ENCODE data around the gene SAP30L. TPM values are rescaled to one million over a fixed set of nuclear protein-coding genes. Genes with fewer than 3 reads are reported as not detected.

SAP30L gene
- total RNA-seq, 1 experiment from 2014 or later = 54.6 TPM

- ChIA-PET CTCF (no interaction called here), POLR2A (no interaction called here)
- DNase-seq (ENCODE audit: low read depth, low spot score) (no peak), ATAC-seq (no peak)
- in situ Hi-C loops (cut with HindIII; ENCODE audit: low pct_unique_long_range_greater_than_20kb, low sequenced_read_pairs) = no loop called here
- Histone ChIP-seq H3K27me3 (ENCODE audit: control insufficient read depth, insufficient read depth, low read length) (peaks cover 3% of the 10 kb centered on the region; the same call in 1 of the 2 replicates), H3K4me1 (ENCODE audit: control insufficient read depth, insufficient read depth, low read length) (no peaks in the 10 kb centered on the region), H3K4me3 (ENCODE audit: low read depth in 2 of 2, low read length in 2 of 2) (no peak overlapping the region), H3K9me3 (ENCODE audit: control insufficient read depth, insufficient read depth, low read depth, low read length) (no peaks in the 10 kb centered on the region), H3K36me3 (ENCODE audit: control insufficient read depth, insufficient read depth, low read length) (no peaks in the 10 kb centered on the region), H3K27ac (ENCODE audit: low read length) (no peak overlapping the region)
- intact Hi-C loops (cut with micrococcal nuclease; ENCODE audit: unreplicated experiment) = no loop called here
- no TSS peak for BruUV-seq (replicated peaks)
- no peak for TF ChIP-seq SIN3A (IDR thresholded peaks at IDR 0.05; ENCODE audit: borderline replicate concordance, insufficient read depth, low read depth, low read length)
- TF ChIP-seq TCF7L2 (IDR thresholded peaks at IDR 0.05; ENCODE audit: low read depth, low read length) = no peak
- no peak for TF ChIP-seq CTCF (IDR thresholded peaks at IDR 0.05)
- no peak for TF ChIP-seq REST (IDR thresholded peaks at IDR 0.05; ENCODE audit: insufficient read depth in 1 of 2, low read depth in 2 of 2, low read length in 1 of 2)
- TF ChIP-seq POLR2AphosphoS5 (IDR thresholded peaks at IDR 0.05; ENCODE audit: low read depth, low read length) = no peak
Measured at GRCh38 chr5:154501566-154501965, 55.8 kb downstream of the SAP30L start.

GRCh38 chr5:154502180-154502579 lies 56.4 kb downstream of the SAP30L start:
- ChIA-PET CTCF (no interaction called here), POLR2A (no interaction called here)
- no peaks in the 10 kb centered on the region for H3K27me3 ChIP-seq (ENCODE audit: control insufficient read depth, insufficient read depth, low read length)

More at GRCh38 chr5:154502180-154502579, 56.4 kb downstream of the SAP30L start:
- ATAC-seq (no peak), DNase-seq (ENCODE audit: low read depth, low spot score) (no peak)
- Histone ChIP-seq H3K4me3 (ENCODE audit: low read depth in 2 of 2, low read length in 2 of 2) (no peak overlapping the region), H3K9me3 (ENCODE audit: control insufficient read depth, insufficient read depth, low read depth, low read length) (no peaks in the 10 kb centered on the region), H3K4me1 (ENCODE audit: control insufficient read depth, insufficient read depth, low read length) (no peaks in the 10 kb centered on the region), H3K36me3 (ENCODE audit: control insufficient read depth, insufficient read depth, low read length) (no peaks in the 10 kb centered on the region), H3K27ac (ENCODE audit: low read length) (no peak overlapping the region)
- in situ Hi-C loops (cut with HindIII; ENCODE audit: low pct_unique_long_range_greater_than_20kb, low sequenced_read_pairs) (no loop called here), intact Hi-C loops (cut with micrococcal nuclease; ENCODE audit: unreplicated experiment) (no loop called here)
- no peak for TF ChIP-seq TCF7L2 (IDR thresholded peaks at IDR 0.05; ENCODE audit: low read depth, low read length)
- TF ChIP-seq CTCF (IDR thresholded peaks at IDR 0.05) = no peak
- no peak for TF ChIP-seq POLR2AphosphoS5 (IDR thresholded peaks at IDR 0.05; ENCODE audit: low read depth, low read length)
- no peak for TF ChIP-seq REST (IDR thresholded peaks at IDR 0.05; ENCODE audit: insufficient read depth in 1 of 2, low read depth in 2 of 2, low read length in 1 of 2)
- no peak for TF ChIP-seq SIN3A (IDR thresholded peaks at IDR 0.05; ENCODE audit: borderline replicate concordance, insufficient read depth, low read depth, low read length)
- no TSS peak for BruUV-seq (replicated peaks)
